GM18511 (cell line): ENCODE measurements around the gene ZNF165.
A peak's percentile ranks its signal among the peaks of the same experiment; 100 is the strongest.
"Not testable (repeated sequence)": the region's sequence is repeated elsewhere in the genome, so short reads cannot be mapped to it uniquely, and the experiment has no call there.

Experiments
- ATAC-seq: cut with Tn5 transposase; IDR thresholded peaks from one replicate; pipeline ENCODE4 v1.9.1; 2021; ENCODE audit warnings: mild to moderate bottlenecking, moderate library complexity; ENCODE audit not compliant: unreplicated experiment

The ZNF165 gene

GRCh38 chr6:28080381-28080630 lies at the start of gene ZNF165:
Gene ZNF165, plus strand, starts transcription at chr6:28080568. Its CDS starts 4,913 bp downstream, at chr6:28085481.
- ATAC-seq, result peak; percentile 23

DNA sequence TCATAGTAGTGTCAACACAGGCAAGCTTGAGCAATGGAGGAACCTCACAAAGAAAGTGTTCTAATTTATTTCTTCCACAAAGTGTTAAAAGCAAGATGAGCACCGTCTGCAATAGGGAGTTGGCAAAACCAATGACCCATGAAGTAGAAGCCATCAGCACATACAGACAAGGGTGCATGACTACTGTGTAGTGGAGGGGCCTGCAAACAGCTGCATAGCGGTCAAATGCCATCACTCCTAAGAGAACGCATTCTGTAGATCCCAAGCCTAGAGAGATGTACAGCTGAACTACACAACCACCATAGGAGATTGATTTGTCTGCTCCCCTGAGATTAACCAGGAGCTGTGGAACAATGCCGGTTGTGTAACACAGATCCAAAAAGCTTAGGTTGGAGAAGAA lies 26.8 kb upstream of the ZNF165 start:
- ATAC-seq, result no peak

DNA sequence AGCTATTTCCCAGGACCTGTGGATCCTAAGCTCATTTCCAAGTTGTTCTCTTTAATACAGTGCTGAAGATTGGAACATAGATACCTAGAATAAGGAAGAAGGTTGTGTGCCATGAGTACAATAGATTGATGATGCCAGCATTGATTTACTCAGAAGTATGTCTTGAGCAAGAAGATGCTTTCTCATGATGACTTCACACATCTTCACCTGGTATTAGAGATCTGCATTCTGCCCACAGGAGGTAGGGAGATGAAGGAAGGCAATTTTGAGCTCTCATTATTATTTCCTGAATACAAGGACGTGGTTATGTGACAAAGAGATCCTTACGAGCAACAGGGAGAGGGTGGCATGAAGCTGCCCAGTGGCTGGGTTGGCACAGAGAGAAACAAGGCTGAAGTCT lies 20.0 kb upstream of the ZNF165 start:
- no peak for ATAC-seq

DNA sequence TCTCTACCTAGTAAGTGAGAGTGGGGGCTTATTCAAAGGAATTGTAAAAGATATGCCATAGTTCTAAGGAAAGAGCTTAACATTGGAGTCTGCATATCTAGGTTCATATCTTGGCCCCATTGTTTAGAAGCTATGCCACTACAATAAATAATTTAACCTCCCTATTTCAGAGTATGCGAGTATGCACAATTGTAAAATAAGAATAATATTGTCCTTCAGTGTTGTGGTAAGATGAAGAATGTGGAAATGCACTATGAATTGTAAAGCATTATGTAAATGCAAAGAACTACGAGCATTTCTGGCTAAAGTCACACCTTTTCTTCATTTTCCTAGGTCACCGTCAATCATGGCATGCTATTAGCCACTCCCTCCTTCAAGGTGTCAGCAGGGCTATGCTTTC lies 16.1 kb upstream of the ZNF165 start:
- ATAC-seq, result no peak

GRCh38 chr6:28068067-28068466 lies 12.3 kb upstream of the ZNF165 start:
- ATAC-seq, result no peak

DNA sequence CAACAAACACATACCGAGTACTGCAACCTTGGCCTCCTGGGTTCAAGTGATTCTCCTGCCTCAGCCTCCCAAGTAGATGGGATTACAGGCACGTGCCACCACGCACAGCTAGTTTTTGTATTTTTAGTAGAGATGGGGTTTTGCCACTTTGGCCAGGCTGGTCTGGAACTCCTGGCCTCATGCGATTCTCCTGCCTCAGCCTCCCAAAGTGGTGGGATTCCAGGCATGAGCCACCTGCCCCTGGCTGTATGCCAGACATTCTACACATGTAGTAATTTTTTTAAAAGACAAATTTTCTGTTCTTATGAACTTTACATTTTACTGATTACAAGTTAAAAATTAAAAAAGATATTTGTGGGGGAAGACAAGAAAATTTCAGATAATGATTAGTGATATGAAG lies 9.4 kb upstream of the ZNF165 start:
- ATAC-seq, result not testable (repeated sequence)

DNA sequence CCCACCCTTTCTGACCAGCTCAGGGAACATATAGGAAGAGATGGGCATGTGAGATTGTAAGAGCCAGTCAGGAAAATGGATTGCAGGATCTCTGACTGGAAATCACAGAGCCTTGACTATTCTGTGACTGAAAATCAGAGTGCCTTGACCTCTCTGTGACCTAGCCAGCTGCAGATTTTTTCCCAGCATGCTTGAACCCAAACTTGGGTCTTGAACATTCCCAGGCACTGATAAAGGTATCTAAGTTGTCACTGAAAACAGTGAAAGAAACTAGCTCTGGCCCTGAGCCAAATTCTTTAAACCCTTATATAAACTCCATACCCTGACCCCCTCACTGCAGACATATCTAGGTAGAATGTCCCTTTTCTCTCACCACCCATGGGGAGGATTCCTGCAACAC lies 2.3 kb upstream of the ZNF165 start:
- ATAC-seq, result no peak

DNA sequence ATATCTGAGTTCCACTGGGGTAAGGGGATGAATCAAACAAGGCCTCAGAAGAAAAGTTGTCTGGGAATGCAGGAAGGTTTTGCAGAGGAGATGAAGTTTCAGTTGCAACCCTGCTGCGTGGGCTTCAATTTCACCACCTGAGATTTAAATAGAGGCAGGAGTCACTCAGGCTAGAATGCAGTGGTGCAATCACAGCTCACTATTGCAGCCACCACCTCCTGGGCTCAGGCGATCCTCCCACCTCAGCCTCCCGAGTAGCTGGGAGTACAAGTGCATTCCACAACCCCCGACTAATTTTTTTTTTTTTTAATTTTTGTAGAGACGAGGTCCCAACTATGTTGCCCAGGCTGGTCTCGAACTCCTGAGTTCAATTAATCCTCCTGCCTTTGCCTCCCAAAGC lies 1.5 kb upstream of the ZNF165 start:
- ATAC-seq, result no peak

DNA sequence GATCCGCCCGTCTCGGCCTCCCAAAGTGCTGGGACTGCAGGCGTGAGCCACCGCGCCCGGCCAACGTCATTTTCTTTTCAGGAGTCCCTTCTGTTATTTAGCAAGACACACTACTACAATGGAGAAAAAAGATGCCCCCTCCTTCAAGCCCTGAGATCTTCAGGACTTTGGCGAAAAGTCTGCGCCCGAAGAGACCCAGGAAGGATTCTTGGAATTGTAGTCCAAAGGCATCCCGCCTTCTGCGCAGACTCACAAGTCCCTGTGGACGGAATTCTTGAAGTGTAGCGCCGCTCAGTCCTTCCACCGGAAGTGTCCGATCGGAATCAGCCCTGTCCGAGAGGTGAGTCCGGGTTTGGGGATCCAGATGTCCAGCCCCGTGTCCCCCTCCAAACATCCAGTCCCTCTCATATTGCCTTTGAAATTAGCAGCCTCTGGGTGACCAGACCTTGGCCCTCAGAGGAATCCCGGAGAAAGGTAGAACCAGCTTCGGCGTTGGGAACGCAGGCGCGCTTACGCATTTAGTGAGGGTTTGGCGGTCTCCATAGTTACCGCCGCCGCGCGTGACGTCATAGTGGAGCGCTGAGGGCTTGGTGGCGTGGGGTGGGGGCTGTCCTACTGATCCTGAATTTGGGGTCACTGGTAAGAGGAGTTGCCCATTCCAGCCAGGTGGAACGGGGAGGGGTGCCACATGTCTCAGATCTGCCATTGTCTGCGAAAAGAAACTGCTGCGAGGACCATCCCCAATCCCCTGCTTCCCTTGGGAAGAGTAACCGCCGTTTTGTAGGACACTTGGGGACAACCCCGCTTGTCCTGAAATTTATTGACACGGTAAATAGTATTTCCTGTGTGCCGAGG lies 490 bp downstream of the ZNF165 start:
- peak; percentile 84 for ATAC-seq

GRCh38 chr6:28081486-28081751 lies 1.1 kb downstream of the ZNF165 start:
- peak; percentile 64 for ATAC-seq

DNA sequence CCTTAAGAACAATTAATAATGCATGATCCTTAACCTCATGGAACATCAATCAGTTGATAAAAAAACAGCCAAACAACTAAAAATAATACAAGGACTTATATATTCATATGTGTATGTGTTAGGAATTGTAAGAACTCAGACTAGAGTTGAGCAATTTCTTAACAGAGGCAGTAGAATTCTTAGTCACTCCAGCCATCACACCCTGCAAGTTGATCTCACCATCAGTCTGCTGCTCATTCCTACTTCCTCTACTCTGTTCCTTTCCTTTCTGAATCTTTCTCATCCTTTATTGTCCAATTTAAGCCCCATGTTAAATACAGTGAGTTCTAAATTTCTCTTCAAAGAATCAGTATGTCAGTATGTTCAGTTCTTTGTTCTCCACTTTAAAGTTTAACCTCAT lies 2.6 kb downstream of the ZNF165 start:
- ATAC-seq, result no peak

DNA sequence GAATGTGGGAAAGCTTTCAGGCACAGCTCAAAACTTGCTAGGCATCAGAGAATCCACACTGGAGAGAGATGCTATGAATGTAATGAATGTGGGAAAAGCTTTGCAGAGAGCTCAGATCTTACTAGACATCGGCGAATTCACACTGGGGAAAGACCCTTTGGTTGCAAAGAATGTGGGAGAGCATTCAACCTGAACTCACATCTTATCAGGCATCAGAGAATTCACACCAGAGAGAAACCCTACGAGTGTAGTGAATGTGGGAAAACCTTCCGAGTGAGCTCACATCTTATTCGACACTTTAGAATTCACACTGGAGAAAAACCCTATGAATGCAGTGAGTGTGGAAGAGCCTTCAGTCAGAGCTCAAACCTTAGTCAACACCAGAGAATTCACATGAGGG lies 8.7 kb downstream of the ZNF165 start:
- ATAC-seq, result no peak

DNA sequence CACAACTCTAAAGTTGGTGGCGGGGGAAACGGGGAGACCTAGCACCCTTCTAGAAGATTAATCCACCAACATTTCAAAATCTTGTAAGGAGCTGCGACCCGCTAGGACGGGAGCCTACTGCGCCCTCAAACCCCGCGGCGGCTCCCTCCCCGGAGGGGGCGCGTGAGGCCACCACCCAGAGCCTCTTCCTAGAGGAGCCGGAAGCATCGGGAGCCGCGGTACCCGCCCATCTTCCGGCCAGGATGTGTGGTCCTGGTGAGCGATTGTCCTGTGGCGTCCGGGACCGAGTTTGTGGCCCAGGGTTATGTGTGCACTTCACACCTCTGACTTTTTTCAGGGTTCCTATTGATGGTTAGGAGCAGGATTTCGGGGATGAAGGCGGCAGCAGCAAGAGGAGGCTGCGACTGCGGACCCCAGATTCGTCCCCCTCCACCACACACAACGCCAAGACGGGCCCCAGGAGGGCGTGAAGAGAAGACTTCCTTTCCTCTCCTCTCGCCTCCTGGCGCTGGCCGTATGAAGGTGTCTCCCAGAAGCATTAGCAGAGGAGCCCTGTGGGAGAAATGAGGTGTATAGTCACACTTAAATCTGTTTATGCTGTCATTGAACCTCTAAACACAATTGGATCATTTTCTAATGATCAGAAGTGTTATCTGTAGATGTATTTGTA lies 10.7 kb downstream of the ZNF165 start:
- ATAC-seq, result no peak

DNA sequence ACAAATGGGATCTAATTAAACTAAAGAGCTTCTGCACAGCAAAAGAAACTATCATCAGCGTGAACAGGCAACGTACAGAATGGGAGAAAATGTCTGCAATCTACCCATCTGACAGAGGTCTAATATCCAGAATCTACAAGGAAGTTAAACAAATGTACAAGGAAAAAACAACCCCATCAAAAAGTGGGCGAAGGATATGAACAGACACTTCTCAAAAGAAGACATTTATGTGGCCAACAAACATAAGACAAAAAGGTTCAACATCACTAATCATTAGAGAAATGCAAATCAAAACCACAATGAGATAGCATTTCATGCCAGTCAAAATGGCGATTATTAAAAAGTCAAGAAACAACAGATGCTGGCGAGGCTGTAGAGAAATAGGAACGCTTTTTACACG lies 21.9 kb downstream of the ZNF165 start:
- not testable (repeated sequence) for ATAC-seq

DNA sequence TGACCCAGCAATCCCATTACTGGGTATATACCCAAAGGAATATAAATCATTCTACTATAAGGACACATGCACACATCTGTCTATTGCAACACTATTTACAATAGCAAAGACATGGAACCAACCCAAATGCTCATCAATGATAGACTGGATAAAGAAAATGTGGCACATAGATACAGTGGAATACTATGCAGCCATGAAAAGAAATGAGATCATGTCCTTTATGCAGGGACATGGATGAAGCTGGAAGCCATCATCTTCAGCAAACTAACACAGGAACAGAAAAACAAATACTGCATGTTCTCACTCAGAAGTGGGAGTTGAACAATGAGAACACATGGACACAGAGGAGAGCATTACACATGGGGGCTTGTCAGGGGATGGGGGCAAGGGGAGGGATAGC lies 22.3 kb downstream of the ZNF165 start:
- not testable (repeated sequence) for ATAC-seq

- peak; percentile 100 for ATAC-seq
Observed at GRCh38 chr6:28104392-28105244, 24.2 kb downstream of the ZNF165 start.

- ATAC-seq, result no peak
Observed at GRCh38 chr6:28105245-28105639, 24.9 kb downstream of the ZNF165 start.

DNA sequence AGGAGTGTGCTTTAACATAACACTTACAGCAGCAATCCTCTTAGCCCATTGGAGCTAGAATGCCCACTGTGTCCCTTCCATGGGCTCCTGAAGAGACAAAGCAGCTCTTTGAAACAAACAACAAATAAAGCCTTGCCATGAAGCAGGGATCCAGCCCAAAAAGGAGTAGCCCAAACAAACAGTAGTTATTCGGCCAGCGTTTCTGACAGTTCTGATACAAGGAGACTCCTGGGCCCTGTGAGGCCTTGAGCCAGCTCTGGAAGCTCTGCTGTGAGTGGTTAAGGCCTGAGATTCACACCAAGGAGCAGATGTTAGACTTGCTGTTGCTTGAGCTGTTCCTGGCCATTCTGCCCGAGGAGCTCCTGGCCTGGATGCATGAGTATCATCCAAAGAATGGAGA lies 27.1 kb downstream of the ZNF165 start:
- no peak for ATAC-seq

GRCh38 chr6:28111964-28112363 lies 31.6 kb downstream of the ZNF165 start:
- no peak for ATAC-seq

- ATAC-seq, result no peak
Observed at GRCh38 chr6:28115799-28116198, 35.4 kb downstream of the ZNF165 start.

DNA sequence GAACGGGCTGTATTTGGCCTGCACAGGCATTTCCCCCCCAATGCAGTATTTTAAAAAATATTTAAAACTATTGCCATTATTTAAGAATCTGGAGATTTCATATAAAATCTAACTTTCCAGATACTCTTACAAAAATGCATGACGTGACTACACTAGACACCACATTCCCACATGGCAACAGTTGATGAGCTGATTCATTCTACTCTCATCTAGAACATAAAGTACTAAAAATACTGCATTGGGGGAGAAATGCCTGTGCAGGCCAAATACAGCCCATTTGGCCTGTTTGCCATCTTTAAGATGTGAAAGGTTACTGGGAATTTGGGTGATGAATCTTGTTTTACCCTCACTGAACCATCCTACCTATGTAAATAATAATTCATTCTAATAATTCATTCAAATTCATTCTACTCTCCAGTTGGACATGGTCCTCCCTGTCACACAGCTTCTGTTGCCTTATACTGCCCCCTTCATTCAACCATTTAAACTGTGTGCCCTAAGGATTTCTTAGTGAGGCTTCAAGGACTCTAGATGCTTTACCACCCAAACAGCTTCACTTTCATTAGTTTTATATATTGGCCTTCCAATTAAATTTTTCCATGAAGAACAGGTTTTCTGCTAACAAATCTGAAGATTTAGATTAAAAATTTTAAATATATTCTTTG lies 37.1 kb downstream of the ZNF165 start:
- ATAC-seq, result no peak
